ENCODE results near the gene FIBP. TPM values are rescaled to one million over a fixed set of nuclear protein-coding genes. Genes with fewer than 3 reads are reported as not detected.

FIBP gene
- total RNA-seq, 1 experiment from 2014 or later, result 93.1 TPM

GRCh38 chr11:65880844-65881421 is 7.3 kb downstream of the FIBP start:
- no peaks in the 10 kb centered on the region for H3K9me3 Mint-ChIP-seq
- POLR2A ChIA-PET, result no interaction called here
- TF ChIP-seq ZNF232 (CRISPR knock-in tag; IDR thresholded peaks at IDR 0.05) (no peak), ETV6 (CRISPR knock-in tag; IDR thresholded peaks at IDR 0.05) (no peak), ZMAT4 (CRISPR knock-in tag; IDR thresholded peaks at IDR 0.05) (no peak), ZNF423 (CRISPR knock-in tag; IDR thresholded peaks at IDR 0.05) (no peak), IRF1 (CRISPR knock-in tag; IDR thresholded peaks at IDR 0.05) (no peak), FOXJ3 (CRISPR knock-in tag; IDR thresholded peaks at IDR 0.05; ENCODE audit: borderline replicate concordance) (no peak), CTCF (IDR thresholded peaks at IDR 0.05) (no peak), ATF3 (CRISPR knock-in tag; conservative IDR thresholded peaks at IDR 0.05) (no peak)
- peaks cover 12% of the 10 kb centered on the region for H3K27me3 Mint-ChIP-seq (ENCODE audit: low read depth)
- ATAC-seq (no peak), DNase-seq (ENCODE audit: low spot score) (no peak)
- H3K4me3 Mint-ChIP-seq, result no peak overlapping the region
- CTCF ChIA-PET, result interaction anchor here (0.6 to 2.7 kb wide), 4 partner anchors 8 to 21 kb away, joined by 4 to 12 read pairs (median 6); partner anchors contain the start of genes CCDC85B, FIBP and MUS81
- peaks cover 2% of the 10 kb centered on the region for H3K4me1 Mint-ChIP-seq
- H3K27ac Mint-ChIP-seq, result no peak overlapping the region
- H3K36me3 Mint-ChIP-seq, result peaks cover 30% of the 10 kb centered on the region

GRCh38 chr11:65880027-65880426 is 8.2 kb downstream of the FIBP start:
- Mint-ChIP-seq H3K4me3 (no peak overlapping the region), H3K9me3 (no peaks in the 10 kb centered on the region), H3K27me3 (ENCODE audit: low read depth) (peaks cover 14% of the 10 kb centered on the region), H3K36me3 (peaks cover 24% of the 10 kb centered on the region), H3K27ac (no peak overlapping the region), H3K4me1 (peaks cover 2% of the 10 kb centered on the region)
- DNase-seq (ENCODE audit: low spot score) (no peak), ATAC-seq (no peak)
- POLR2A ChIA-PET, result interaction anchor here (1.1 kb wide), 1 partner anchor 8 kb away, joined by 3 read pairs; the partner anchor contains the start of gene FIBP
- TF ChIP-seq NR1H2 (CRISPR knock-in tag; IDR thresholded peaks at IDR 0.05) (no peak), NFE2L1 (CRISPR knock-in tag; IDR thresholded peaks at IDR 0.05) (no peak), ZBTB43 (CRISPR knock-in tag; IDR thresholded peaks at IDR 0.05) (no peak), PRRX2 (CRISPR knock-in tag; IDR thresholded peaks at IDR 0.05) (no peak), E2F1 (CRISPR knock-in tag; IDR thresholded peaks at IDR 0.05) (no peak), ZNF263 (CRISPR knock-in tag; IDR thresholded peaks at IDR 0.05; ENCODE audit: low read depth) (no peak), MAX (CRISPR knock-in tag; IDR thresholded peaks at IDR 0.05) (no peak), HMGXB4 (CRISPR knock-in tag; IDR thresholded peaks at IDR 0.05) (no peak)
- CTCF ChIA-PET, result interaction anchor here (1.3 to 2.7 kb wide), 5 partner anchors 8 to 32 kb away, joined by 3 to 24 read pairs (median 5); partner anchors contain the start of genes CCDC85B, FIBP and MUS81
